Left renal cortex interstitium (tissue), 4 donors: ENCODE results near the gene ZNF814. TPM values are rescaled to one million over a fixed set of nuclear protein-coding genes. Genes with fewer than 3 reads are reported as not detected.
A peak's percentile ranks its signal among the peaks of the same experiment; 100 is the strongest.
"Not testable (repeated sequence)": the region's sequence is repeated elsewhere in the genome, so short reads cannot be mapped to it uniquely, and the experiment has no call there.

Experiments used
- DNase-seq, 4 donors: peaks; one replicate each; pipeline ENCODE4 v3.0.0-alpha.2; 2013; ENCODE audit warnings: low read depth in 4 of 4, low spot score in 2 of 4, missing footprints in 1 of 4
- polyA plus RNA-seq, 4 donors: library from polyadenylated mRNA; unstranded; fragments of 120-200 nt; gene quantifications; one replicate each; pipeline ENCODE4 v1.2.1, GENCODE V29; 2013; ENCODE audit not compliant: insufficient read length in 4 of 4

ZNF814 gene
- polyA plus RNA-seq, 4 donors: 42.5 to 90.4 (median 65.0) TPM

- DNase-seq: peak in 3 of 4 donors; percentile 70 to 93 (median 81)
Observed at GRCh38 chr19:57819475-57820148, 69.2 kb downstream of the ZNF814 start.

GRCh38 chr19:57818378-57818777 lies 70.5 kb downstream of the ZNF814 start:
- DNase-seq: no peak

- no peak for DNase-seq
Observed at GRCh38 chr19:57817976-57818375, 70.9 kb downstream of the ZNF814 start.

GRCh38 chr19:57816652-57817051 lies 72.2 kb downstream of the ZNF814 start:
- DNase-seq: no peak

- DNase-seq: no peak
Observed at GRCh38 chr19:57815247-57816075, 73.4 kb downstream of the ZNF814 start.

GRCh38 chr19:57814505-57815246 lies 74.2 kb downstream of the ZNF814 start, which contains the start of gene ZNF552:
TSS of gene ZNF552 (minus strand) at chr19:57814913. CDS start at chr19:57814743, 170 bp downstream.
- DNase-seq: peak; percentile 74 to 93 (median 82)

GRCh38 chr19:57813919-57814504 lies 74.8 kb downstream of the ZNF814 start:
- no peak for DNase-seq

GRCh38 chr19:57812975-57813820 lies 75.6 kb downstream of the ZNF814 start:
- not testable (repeated sequence) for DNase-seq

GRCh38 chr19:57812226-57812625 lies 76.6 kb downstream of the ZNF814 start:
- DNase-seq: no peak

- DNase-seq: not testable (repeated sequence)
Observed at GRCh38 chr19:57810410-57811295, 78.2 kb downstream of the ZNF814 start.

GRCh38 chr19:57807541-57807940 lies 81.3 kb downstream of the ZNF814 start:
- DNase-seq: no peak

- peak in 3 of 4 donors; percentile 34 to 61 (median 47) for DNase-seq
Observed at GRCh38 chr19:57803594-57804325, 85.1 kb downstream of the ZNF814 start.

- no peak for DNase-seq
Observed at GRCh38 chr19:57803265-57803593, 85.6 kb downstream of the ZNF814 start.

GRCh38 chr19:57802269-57802668 lies 86.6 kb downstream of the ZNF814 start:
- DNase-seq: no peak

- no peak for DNase-seq
Observed at GRCh38 chr19:57800696-57801095, 88.1 kb downstream of the ZNF814 start.
